BJ (cell line): Measurements from ENCODE around the gene TNNT2. TPM values are rescaled to one million over a fixed set of nuclear protein-coding genes. Genes with fewer than 3 reads are reported as not detected.

Source experiments
- CTCF ChIA-PET: fragments of 350-600 bp; formaldehyde crosslinking; extraction: SDS; loops from one replicate; lab custom pipeline; 2021; ENCODE audit warnings: antibody characterized with exemption, inconsistent platforms; lab: Yijun Ruan, JAX
- POLR2A ChIA-PET: fragments of 300-600 bp; sonication (Branson Sonifier 250); formaldehyde crosslinking; extraction: SDS; loops from one replicate; lab custom pipeline; 2021; ENCODE audit warnings: antibody characterized with exemption; lab: Charles Lee
- DNase-seq: peaks from one replicate; pipeline ENCODE4 v3.0.0-alpha.2; 2011; ENCODE audit warnings: low read depth
- H3K27me3 ChIP-seq: 2 replicates; pipeline ENCODE4 v1.6.0; 2011; ENCODE audit warnings: low read length; ENCODE audit not compliant: control insufficient read depth, insufficient read depth
- H3K36me3 ChIP-seq: 2 replicates; pipeline ENCODE4 v1.5.1; 2011; ENCODE audit warnings: low read length; ENCODE audit not compliant: control insufficient read depth, insufficient read depth
- H3K4me3 ChIP-seq: 2 replicates; pipeline ENCODE4 v1.5.1; 2011; ENCODE audit warnings: low read depth, mild to moderate bottlenecking, control low read depth, low read length
- polyA plus RNA-seq: library from polyadenylated mRNA; depleted of rRNA; stranded (reverse); fragments of >200 nt; gene quantifications from 2 replicates; pipeline ENCODE4 v1.2.3, GENCODE V29; 2011
- TF ChIP-seq, protein P1 (sequence below): IDR thresholded peaks from 2 replicates; pipeline ENCODE4 v1.5.1; 2011; ENCODE audit warnings: low read depth, mild to moderate bottlenecking, control low read depth, inconsistent platforms, low read length, moderate library complexity; ENCODE audit not compliant: insufficient read depth

TNNT2 gene
- polyA plus RNA-seq, 1 experiment, result not detected

DNA sequence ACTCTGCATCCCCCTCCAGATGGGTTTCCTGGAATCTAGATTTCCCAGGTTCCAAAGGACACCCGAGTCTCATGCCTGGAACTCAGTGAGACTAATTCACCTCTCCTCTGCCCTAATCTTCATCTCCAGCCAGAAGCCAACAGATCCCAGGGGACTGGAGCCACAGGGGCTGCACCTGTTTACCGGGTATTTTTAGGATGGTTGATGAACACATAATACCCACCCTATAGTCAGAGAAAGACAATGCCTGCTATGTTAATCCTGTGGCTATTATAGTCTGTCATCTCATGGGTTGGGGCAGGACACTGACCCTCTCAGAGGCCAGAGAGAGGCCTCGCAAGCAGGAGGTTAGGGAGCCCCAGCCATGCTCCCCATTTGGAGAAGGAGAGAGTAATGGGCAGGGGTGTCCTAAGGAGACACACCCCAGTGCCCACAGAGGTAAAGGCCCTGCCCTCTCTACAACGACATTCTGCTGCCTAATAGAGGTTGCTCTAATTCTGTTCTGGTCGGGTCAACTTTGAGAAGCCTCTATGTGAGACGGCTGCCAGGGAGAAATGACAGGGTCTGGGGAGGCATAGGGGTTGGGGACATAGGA is 45.1 kb upstream of the TNNT2 start:
- no peaks in the 10 kb centered on the region for H3K36me3 ChIP-seq
- TF ChIP-seq, protein P1, sequence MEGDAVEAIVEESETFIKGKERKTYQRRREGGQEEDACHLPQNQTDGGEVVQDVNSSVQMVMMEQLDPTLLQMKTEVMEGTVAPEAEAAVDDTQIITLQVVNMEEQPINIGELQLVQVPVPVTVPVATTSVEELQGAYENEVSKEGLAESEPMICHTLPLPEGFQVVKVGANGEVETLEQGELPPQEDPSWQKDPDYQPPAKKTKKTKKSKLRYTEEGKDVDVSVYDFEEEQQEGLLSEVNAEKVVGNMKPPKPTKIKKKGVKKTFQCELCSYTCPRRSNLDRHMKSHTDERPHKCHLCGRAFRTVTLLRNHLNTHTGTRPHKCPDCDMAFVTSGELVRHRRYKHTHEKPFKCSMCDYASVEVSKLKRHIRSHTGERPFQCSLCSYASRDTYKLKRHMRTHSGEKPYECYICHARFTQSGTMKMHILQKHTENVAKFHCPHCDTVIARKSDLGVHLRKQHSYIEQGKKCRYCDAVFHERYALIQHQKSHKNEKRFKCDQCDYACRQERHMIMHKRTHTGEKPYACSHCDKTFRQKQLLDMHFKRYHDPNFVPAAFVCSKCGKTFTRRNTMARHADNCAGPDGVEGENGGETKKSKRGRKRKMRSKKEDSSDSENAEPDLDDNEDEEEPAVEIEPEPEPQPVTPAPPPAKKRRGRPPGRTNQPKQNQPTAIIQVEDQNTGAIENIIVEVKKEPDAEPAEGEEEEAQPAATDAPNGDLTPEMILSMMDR, result no peak
- CTCF ChIA-PET, result interaction anchor here (1.6 to 2.7 kb wide), 2 partner anchors 13 to 15 kb away, joined by 4 to 17 read pairs; no protein-coding TSS in a partner anchor
- POLR2A ChIA-PET, result no interaction called here
- H3K4me3 ChIP-seq, result no peak overlapping the region
- peaks cover 14% of the 10 kb centered on the region; the same call in 1 of the 2 replicates for H3K27me3 ChIP-seq
- no peak for DNase-seq

DNA sequence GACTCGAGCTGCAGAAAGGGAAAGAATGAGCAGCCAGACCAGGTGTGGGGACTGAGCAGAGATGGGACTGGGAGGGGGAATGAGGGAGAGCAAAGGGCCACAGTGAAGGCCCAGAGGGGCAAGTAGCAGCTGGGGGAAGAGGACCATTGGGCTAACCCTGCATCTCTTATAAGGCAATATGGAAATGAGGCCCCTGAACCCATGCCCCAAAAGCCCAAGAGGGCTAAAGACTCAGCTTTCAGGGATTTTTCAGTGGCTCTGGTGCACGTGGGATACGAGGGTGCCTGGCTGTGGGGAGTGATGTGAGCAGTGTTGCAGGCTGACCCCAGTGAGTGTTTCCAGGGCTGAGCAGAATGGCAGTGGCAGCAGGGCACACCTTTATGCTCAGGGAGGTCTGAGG is 44.5 kb upstream of the TNNT2 start:
- DNase-seq, result no peak
- H3K4me3 ChIP-seq, result no peak overlapping the region
- CTCF ChIA-PET, result interaction anchor here (1.6 to 2.7 kb wide), 2 partner anchors 14 to 15 kb away, joined by 4 to 17 read pairs; no protein-coding TSS in a partner anchor

DNA sequence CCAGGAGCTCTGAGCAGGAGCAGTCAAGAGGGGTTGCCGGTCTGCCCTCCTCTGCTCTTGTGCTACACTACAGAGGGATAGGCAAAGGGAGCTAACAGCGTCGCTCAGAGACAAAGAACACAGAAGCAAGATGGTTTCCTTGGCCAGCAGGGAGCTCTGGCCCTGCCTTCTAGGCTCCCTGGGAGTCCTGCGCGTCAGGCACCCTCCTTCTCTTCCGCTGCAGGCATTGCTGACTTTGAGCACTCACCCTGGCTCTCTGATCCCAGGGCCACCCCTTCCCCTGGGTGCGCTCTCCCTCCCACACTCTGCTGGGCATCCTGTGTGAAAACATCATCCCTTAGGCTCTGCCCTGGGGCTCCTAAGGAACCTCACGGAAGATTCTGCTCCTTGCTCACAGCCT is 43.6 kb upstream of the TNNT2 start:
- Histone ChIP-seq H3K27me3 (peaks cover 19% of the 10 kb centered on the region), H3K4me3 (no peak overlapping the region)
- CTCF ChIA-PET, result interaction anchor here (0.6 to 2.7 kb wide), 4 partner anchors 12 to 59 kb away, joined by 4 to 17 read pairs (median 4); no protein-coding TSS in a partner anchor

More for the DNA sequence above, 44.5 kb upstream of the TNNT2 start:
- POLR2A ChIA-PET, result interaction anchor here (0.6 kb wide), 1 partner anchor 109 kb away, joined by 3 read pairs; no protein-coding TSS in a partner anchor
- Histone ChIP-seq H3K27me3 (peaks cover 17% of the 10 kb centered on the region), H3K36me3 (no peaks in the 10 kb centered on the region)
- TF ChIP-seq, protein P1, result no peak

DNA sequence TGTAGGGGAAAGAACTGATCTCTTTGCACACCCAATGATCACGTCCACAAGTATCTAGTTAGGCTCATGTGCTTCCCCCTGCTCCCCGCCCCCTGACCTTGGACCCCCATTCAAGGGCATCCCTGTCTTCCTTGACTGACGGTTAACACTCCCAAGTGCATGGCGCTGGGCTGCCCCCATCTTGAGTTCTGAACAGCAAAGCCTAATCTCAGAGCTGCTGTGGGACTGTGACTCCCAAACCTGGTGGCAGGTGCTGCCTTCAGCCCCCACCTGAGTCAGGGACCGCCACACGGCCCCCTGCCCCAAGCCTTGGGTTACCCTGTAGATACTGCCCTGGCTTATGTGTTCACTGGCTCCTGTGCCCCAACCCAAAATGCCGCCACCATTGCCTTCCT is 43.1 kb upstream of the TNNT2 start:
- DNase-seq, result no peak
- peaks cover 21% of the 10 kb centered on the region for H3K27me3 ChIP-seq
- no peaks in the 10 kb centered on the region for H3K36me3 ChIP-seq
- CTCF ChIA-PET, result interaction anchor here (1.0 to 2.7 kb wide), 6 partner anchors 10 to 167 kb away, joined by 3 to 17 read pairs (median 4); no protein-coding TSS in a partner anchor
- POLR2A ChIA-PET, result no interaction called here
- TF ChIP-seq, protein P1, result no peak
- H3K4me3 ChIP-seq, result no peak overlapping the region

More for the DNA sequence above, 43.6 kb upstream of the TNNT2 start:
- POLR2A ChIA-PET, result no interaction called here
- DNase-seq, result no peak
- no peaks in the 10 kb centered on the region for H3K36me3 ChIP-seq
- TF ChIP-seq, protein P1, result no peak

DNA sequence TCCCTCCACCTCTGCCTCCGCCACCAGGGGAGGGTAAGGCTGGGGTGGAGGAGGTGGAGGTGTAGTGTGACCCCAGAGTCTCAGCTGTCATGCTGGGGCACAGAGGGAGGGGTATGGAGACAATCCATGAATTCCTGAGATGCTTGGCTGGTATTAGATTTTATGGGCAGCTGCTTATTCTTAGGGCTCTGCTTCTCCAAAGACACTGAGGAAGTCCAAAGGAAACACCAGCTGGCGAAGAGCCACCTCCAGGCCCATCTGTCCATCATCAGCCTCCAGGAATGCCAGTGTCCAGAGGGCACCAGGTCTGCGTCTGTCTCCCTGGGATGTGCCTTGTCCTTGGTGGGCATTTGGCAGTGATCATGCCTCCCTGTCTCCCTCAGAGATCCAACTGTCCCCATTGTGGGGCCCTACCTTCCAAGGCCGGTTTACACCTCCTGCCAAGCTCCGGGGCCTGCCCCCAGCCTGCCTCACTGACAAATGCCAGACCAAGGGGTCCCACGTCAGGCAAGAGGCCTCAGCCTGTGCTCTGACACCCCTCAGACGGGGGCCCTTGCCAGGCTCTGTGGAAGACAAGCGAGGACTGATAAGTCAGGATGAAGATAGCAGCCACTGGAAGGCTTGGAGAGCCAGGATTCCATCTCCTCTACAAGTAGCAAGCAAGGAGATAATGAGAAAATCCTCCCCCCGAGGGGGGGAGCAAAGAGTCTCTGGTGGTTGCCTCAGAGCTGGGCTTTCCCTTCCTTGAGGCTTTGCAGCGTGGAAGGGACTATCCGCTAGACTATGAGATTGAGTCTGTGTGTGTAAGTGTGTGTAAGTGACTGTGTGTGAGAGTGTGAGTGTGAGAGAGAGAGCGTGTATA is 42.5 kb upstream of the TNNT2 start:
- DNase-seq, result no peak
- no peak overlapping the region for H3K4me3 ChIP-seq
- peaks cover 23% of the 10 kb centered on the region for H3K27me3 ChIP-seq
- ChIA-PET POLR2A (no interaction called here), CTCF (interaction anchor here (0.9 to 2.7 kb wide), 8 partner anchors 9 to 166 kb away, joined by 3 to 17 read pairs (median 3); no protein-coding TSS in a partner anchor)
- H3K36me3 ChIP-seq, result no peaks in the 10 kb centered on the region
- TF ChIP-seq, protein P1, result no peak
